WTC11 (cell line): Measurements from ENCODE around the gene DOCK1. TPM values are rescaled to one million over a fixed set of nuclear protein-coding genes. Genes with fewer than 3 reads are reported as not detected.

Experiments used
- ATAC-seq: fragments of 200-7000 bp; cut with Tn5 transposase; 2 replicates; pipeline ENCODE4 v1.10.0; 2021; ENCODE audit warnings: mild to moderate bottlenecking, moderate library complexity
- CTCF ChIA-PET: fragments of 300-600 bp; sonication (Branson Sonifier 250); formaldehyde crosslinking; loops from one replicate; lab custom pipeline; 2021; ENCODE audit warnings: antibody characterized with exemption; lab: Charles Lee
- POLR2A ChIA-PET: fragments of 350-600 bp; sonication (Branson Sonifier 250); formaldehyde crosslinking; loops from one replicate; lab custom pipeline; 2021; ENCODE audit warnings: antibody characterized with exemption; lab: Charles Lee
- DNase-seq: peaks from one replicate; pipeline ENCODE4 v3.0.0; 2021; ENCODE audit warnings: low spot score
- H3K27ac Mint-ChIP-seq: 2 replicates; pipeline ENCODE4 v1.8.0; 2021; ENCODE audit warnings: mixed read lengths
- H3K27me3 Mint-ChIP-seq: 2 replicates; pipeline ENCODE4 v1.8.0; 2021; ENCODE audit warnings: low read depth, mild to moderate bottlenecking, moderate library complexity, mixed read lengths
- H3K36me3 Mint-ChIP-seq: 2 replicates; pipeline ENCODE4 v1.8.0; 2021; ENCODE audit warnings: mixed read lengths
- H3K4me1 Mint-ChIP-seq: 2 replicates; pipeline ENCODE4 v1.8.0; 2022; ENCODE audit warnings: mixed read lengths
- H3K4me3 Mint-ChIP-seq: 2 replicates; pipeline ENCODE4 v1.8.0; 2021; ENCODE audit warnings: mild to moderate bottlenecking, moderate library complexity, mixed read lengths
- H3K9me3 Mint-ChIP-seq: 2 replicates; pipeline ENCODE4 v1.8.0; 2021; ENCODE audit warnings: mixed read lengths
- ATF1 ChIP-seq: sonication (generic); formaldehyde crosslinking; IDR thresholded peaks from 2 replicates; pipeline ENCODE4 v1.8.1; 2023; ENCODE audit warnings: mild to moderate bottlenecking, moderate library complexity, missing genetic modification reagents
- ELF4 ChIP-seq: sonication (generic); formaldehyde crosslinking; IDR thresholded peaks from 2 replicates; pipeline ENCODE4 v1.8.1; 2022; ENCODE audit warnings: low read depth, mild to moderate bottlenecking, moderate library complexity, missing genetic modification reagents
- ESRRA ChIP-seq: sonication (generic); formaldehyde crosslinking; IDR thresholded peaks from 2 replicates; pipeline ENCODE4 v1.8.1; 2022; ENCODE audit warnings: mild to moderate bottlenecking, missing genetic modification reagents, borderline replicate concordance
- ETV6 ChIP-seq: sonication (generic); formaldehyde crosslinking; IDR thresholded peaks from 2 replicates; pipeline ENCODE4 v1.8.1; 2022; ENCODE audit warnings: mild to moderate bottlenecking, missing genetic modification reagents
- FOXJ3 ChIP-seq: sonication (generic); formaldehyde crosslinking; IDR thresholded peaks from 2 replicates; pipeline ENCODE4 v1.9.0; 2021; ENCODE audit warnings: missing genetic modification reagents, mild to moderate bottlenecking, borderline replicate concordance
- FOXK1 ChIP-seq: sonication (generic); formaldehyde crosslinking; IDR thresholded peaks from 2 replicates; pipeline ENCODE4 v1.8.0; 2022; ENCODE audit warnings: mild to moderate bottlenecking, moderate library complexity, missing genetic modification reagents
- FOXP1 ChIP-seq: sonication (generic); formaldehyde crosslinking; IDR thresholded peaks from 2 replicates; pipeline ENCODE4 v1.8.0; 2022; ENCODE audit warnings: missing genetic modification reagents, mild to moderate bottlenecking, moderate library complexity, borderline replicate concordance
- GTF2I ChIP-seq: fragments of 250-450 bp; sonication (Bioruptor Pico); conservative IDR thresholded peaks from 2 replicates; pipeline ENCODE4 v1.4.0; 2021; ENCODE audit warnings: mild to moderate bottlenecking
- MXD4 ChIP-seq: fragments of 250-450 bp; sonication (Bioruptor Pico); IDR thresholded peaks from 2 replicates; pipeline ENCODE4 v1.8.0; 2021; ENCODE audit warnings: mild to moderate bottlenecking, moderate library complexity, borderline replicate concordance
- NFYB ChIP-seq: sonication (generic); formaldehyde crosslinking; conservative IDR thresholded peaks from 2 replicates; pipeline ENCODE4 v1.8.0; 2022; ENCODE audit warnings: low read depth, missing genetic modification reagents
- NR1H2 ChIP-seq: sonication (generic); formaldehyde crosslinking; IDR thresholded peaks from 2 replicates; pipeline ENCODE4 v1.9.0; 2021; ENCODE audit warnings: mild to moderate bottlenecking, moderate library complexity, missing genetic modification reagents
- PRRX2 ChIP-seq: fragments of 250-450 bp; sonication (Bioruptor Pico); IDR thresholded peaks from 2 replicates; pipeline ENCODE4 v1.8.0; 2021; ENCODE audit warnings: mild to moderate bottlenecking
- RELA ChIP-seq: sonication (generic); formaldehyde crosslinking; IDR thresholded peaks from 2 replicates; pipeline ENCODE4 v1.8.1; 2022; ENCODE audit warnings: missing genetic modification reagents, mild to moderate bottlenecking, borderline replicate concordance
- SMAD4 ChIP-seq: sonication (generic); formaldehyde crosslinking; IDR thresholded peaks from 2 replicates; pipeline ENCODE4 v1.8.0; 2022; ENCODE audit warnings: mild to moderate bottlenecking, missing genetic modification reagents
- SOX15 ChIP-seq: fragments of 250-450 bp; sonication (Bioruptor Pico); IDR thresholded peaks from 2 replicates; pipeline ENCODE4 v1.9.0; 2021; ENCODE audit warnings: mild to moderate bottlenecking
- TEAD4 ChIP-seq: sonication (generic); formaldehyde crosslinking; IDR thresholded peaks from 2 replicates; pipeline ENCODE4 v1.8.0; 2022; ENCODE audit warnings: mild to moderate bottlenecking, missing genetic modification reagents
- ZBTB21 ChIP-seq: sonication (generic); formaldehyde crosslinking; IDR thresholded peaks from 2 replicates; pipeline ENCODE4 v1.8.1; 2023; ENCODE audit warnings: mild to moderate bottlenecking, missing genetic modification reagents, borderline replicate concordance
- ZNF138 ChIP-seq: sonication (generic); formaldehyde crosslinking; conservative IDR thresholded peaks from 2 replicates; pipeline ENCODE4 v1.8.1; 2022; ENCODE audit warnings: mild to moderate bottlenecking, moderate library complexity, missing genetic modification reagents
- total RNA-seq: library from RNA; stranded (reverse); gene quantifications from 3 replicates; pipeline ENCODE4 v1.2.3, GENCODE V29; 2021
- TF ChIP-seq, protein P1 (sequence below): sonication (generic); formaldehyde crosslinking; IDR thresholded peaks from 2 replicates; pipeline ENCODE4 v1.8.1; 2023; ENCODE audit warnings: mild to moderate bottlenecking, missing genetic modification reagents, moderate library complexity
- TF ChIP-seq, protein P2 (sequence below): fragments of 200-600 bp; IDR thresholded peaks from 2 replicates; pipeline ENCODE4 v1.8.0; 2022; ENCODE audit warnings: antibody characterized with exemption
- TF ChIP-seq, protein P3 (sequence below): sonication (generic); formaldehyde crosslinking; IDR thresholded peaks from 2 replicates; pipeline ENCODE4 v1.8.0; 2022; ENCODE audit warnings: mild to moderate bottlenecking, missing genetic modification reagents
- TF ChIP-seq, protein P4 (sequence below): sonication (generic); formaldehyde crosslinking; IDR thresholded peaks from 2 replicates; pipeline ENCODE4 v1.8.0; 2023; ENCODE audit warnings: mild to moderate bottlenecking, missing genetic modification reagents
- TF ChIP-seq, protein P5 (sequence below): fragments of 250-450 bp; sonication (Bioruptor Pico); IDR thresholded peaks from 2 replicates; pipeline ENCODE4 v1.9.0; 2021; ENCODE audit warnings: mild to moderate bottlenecking
- TF ChIP-seq, protein P6 (sequence below): sonication (generic); formaldehyde crosslinking; IDR thresholded peaks from 2 replicates; pipeline ENCODE4 v1.8.0; 2022; ENCODE audit warnings: mild to moderate bottlenecking, missing genetic modification reagents

The DOCK1 gene
- total RNA-seq, 1 experiment from 2014 or later = 52.1 TPM

DNA sequence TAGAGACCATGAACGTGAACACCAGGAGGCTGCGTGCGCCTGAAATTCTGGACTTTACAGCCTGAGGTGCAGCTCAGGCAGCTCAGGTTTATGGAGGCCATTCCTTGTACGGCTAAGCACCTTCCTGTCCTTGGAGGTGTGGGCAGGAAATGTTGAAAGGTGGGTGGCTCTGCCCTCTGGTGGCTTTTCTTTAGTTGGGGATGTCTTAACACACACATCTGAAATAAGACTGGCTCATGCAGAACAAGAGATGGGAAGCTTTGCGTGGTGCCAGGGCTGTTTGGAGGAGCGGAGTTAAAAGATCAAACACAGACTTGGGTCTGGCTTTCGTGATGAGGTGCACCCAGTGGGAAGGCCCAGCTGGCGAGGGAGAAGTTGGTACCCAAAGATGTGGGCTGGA, 64.1 kb downstream of the DOCK1 start:
- peaks cover 35% of the 10 kb centered on the region for H3K4me1 Mint-ChIP-seq
- ATAC-seq = peak; percentile 93
- no peaks in the 10 kb centered on the region for H3K9me3 Mint-ChIP-seq
- H3K27me3 Mint-ChIP-seq = no peaks in the 10 kb centered on the region
- DNase-seq = peak; percentile 40
- no peak overlapping the region for H3K4me3 Mint-ChIP-seq
- ChIA-PET CTCF (interaction anchor here (0.5 to 1.8 kb wide), 18 partner anchors 10 to 378 kb away, joined by 3 to 7 read pairs (median 3); partner anchors contain the start of gene DOCK1), POLR2A (interaction anchor here (0.8 kb wide), 1 partner anchor 11 kb away, joined by 3 read pairs; no protein-coding TSS in a partner anchor)
- H3K36me3 Mint-ChIP-seq = peaks cover 25% of the 10 kb centered on the region
- no peak overlapping the region for H3K27ac Mint-ChIP-seq
- TF ChIP-seq NFYB (CRISPR knock-in tag) = no peak
- TF ChIP-seq FOXP1 (CRISPR knock-in tag) = no peak
- TF ChIP-seq ESRRA (CRISPR knock-in tag) = no peak
- TF ChIP-seq ETV6 (CRISPR knock-in tag) = no peak
- TF ChIP-seq, protein P1, sequence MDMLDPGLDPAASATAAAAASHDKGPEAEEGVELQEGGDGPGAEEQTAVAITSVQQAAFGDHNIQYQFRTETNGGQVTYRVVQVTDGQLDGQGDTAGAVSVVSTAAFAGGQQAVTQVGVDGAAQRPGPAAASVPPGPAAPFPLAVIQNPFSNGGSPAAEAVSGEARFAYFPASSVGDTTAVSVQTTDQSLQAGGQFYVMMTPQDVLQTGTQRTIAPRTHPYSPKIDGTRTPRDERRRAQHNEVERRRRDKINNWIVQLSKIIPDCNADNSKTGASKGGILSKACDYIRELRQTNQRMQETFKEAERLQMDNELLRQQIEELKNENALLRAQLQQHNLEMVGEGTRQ (CRISPR knock-in tag) = no peak
- TF ChIP-seq SMAD4 (CRISPR knock-in tag) = no peak
- no peak for TF ChIP-seq PRRX2 (CRISPR knock-in tag)
- no peak for TF ChIP-seq FOXJ3 (CRISPR knock-in tag)
- TF ChIP-seq ZNF138 (CRISPR knock-in tag) = no peak
- TF ChIP-seq, protein P2, sequence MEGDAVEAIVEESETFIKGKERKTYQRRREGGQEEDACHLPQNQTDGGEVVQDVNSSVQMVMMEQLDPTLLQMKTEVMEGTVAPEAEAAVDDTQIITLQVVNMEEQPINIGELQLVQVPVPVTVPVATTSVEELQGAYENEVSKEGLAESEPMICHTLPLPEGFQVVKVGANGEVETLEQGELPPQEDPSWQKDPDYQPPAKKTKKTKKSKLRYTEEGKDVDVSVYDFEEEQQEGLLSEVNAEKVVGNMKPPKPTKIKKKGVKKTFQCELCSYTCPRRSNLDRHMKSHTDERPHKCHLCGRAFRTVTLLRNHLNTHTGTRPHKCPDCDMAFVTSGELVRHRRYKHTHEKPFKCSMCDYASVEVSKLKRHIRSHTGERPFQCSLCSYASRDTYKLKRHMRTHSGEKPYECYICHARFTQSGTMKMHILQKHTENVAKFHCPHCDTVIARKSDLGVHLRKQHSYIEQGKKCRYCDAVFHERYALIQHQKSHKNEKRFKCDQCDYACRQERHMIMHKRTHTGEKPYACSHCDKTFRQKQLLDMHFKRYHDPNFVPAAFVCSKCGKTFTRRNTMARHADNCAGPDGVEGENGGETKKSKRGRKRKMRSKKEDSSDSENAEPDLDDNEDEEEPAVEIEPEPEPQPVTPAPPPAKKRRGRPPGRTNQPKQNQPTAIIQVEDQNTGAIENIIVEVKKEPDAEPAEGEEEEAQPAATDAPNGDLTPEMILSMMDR = no peak
- no peak for TF ChIP-seq SOX15 (CRISPR knock-in tag)
- no peak for TF ChIP-seq ATF1
- no peak for TF ChIP-seq FOXK1 (CRISPR knock-in tag)
- TF ChIP-seq MXD4 (CRISPR knock-in tag) = no peak
- TF ChIP-seq NR1H2 (CRISPR knock-in tag) = no peak
- no peak for TF ChIP-seq ZBTB21 (CRISPR knock-in tag)
- no peak for TF ChIP-seq GTF2I

DNA sequence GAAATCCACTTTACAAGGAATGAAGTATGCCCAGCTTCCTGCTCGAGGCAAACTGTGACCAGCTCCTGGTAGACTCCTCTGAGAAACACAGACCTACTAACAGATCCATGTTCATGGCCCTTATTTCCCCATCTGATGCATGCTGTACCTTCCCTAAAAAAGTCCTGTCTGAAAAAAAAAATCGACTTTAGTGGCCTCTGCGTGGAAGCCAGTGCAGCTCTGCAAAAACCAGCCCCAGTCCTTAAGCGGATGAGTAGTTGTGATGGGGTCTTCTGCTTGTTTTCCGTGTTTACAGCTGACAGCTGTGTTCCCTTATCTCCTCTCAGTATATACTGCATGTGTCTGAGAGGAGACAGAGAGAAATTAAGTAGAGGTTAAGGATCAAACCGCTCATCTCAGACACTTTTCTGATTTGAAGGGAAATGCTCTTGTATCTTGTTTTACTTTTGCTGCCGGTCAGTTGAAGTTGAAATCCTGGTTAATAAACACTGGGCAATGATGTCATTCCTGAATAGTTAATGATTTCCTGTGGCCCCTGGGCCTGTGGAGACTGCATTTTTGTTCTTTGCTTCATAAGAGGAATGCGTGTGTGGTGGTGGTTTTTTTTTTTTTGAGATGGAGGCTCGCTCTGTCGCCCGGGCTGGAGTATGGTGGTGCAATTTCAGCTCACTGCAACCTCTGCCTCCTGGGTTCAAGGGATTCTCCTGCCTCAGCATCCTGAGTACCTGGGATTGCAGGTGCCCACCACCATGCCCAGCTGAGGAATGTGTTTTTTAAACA, 67.6 kb downstream of the DOCK1 start:
- Mint-ChIP-seq H3K27me3 (no peaks in the 10 kb centered on the region), H3K4me3 (no peak overlapping the region), H3K27ac (no peak overlapping the region; the same call in 1 of the 2 replicates), H3K9me3 (no peaks in the 10 kb centered on the region), H3K36me3 (peaks cover 36% of the 10 kb centered on the region), H3K4me1 (peaks cover 26% of the 10 kb centered on the region)
- POLR2A ChIA-PET = no interaction called here
- CTCF ChIA-PET = no interaction called here
- peak; percentile 31; the same call in 1 of the 2 replicates for ATAC-seq
- DNase-seq = no peak
- no peak for TF ChIP-seq TEAD4 (CRISPR knock-in tag)
- TF ChIP-seq, protein P3, sequence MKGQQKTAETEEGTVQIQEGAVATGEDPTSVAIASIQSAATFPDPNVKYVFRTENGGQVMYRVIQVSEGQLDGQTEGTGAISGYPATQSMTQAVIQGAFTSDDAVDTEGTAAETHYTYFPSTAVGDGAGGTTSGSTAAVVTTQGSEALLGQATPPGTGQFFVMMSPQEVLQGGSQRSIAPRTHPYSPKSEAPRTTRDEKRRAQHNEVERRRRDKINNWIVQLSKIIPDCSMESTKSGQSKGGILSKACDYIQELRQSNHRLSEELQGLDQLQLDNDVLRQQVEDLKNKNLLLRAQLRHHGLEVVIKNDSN (CRISPR knock-in tag) = no peak
- TF ChIP-seq, protein P4, sequence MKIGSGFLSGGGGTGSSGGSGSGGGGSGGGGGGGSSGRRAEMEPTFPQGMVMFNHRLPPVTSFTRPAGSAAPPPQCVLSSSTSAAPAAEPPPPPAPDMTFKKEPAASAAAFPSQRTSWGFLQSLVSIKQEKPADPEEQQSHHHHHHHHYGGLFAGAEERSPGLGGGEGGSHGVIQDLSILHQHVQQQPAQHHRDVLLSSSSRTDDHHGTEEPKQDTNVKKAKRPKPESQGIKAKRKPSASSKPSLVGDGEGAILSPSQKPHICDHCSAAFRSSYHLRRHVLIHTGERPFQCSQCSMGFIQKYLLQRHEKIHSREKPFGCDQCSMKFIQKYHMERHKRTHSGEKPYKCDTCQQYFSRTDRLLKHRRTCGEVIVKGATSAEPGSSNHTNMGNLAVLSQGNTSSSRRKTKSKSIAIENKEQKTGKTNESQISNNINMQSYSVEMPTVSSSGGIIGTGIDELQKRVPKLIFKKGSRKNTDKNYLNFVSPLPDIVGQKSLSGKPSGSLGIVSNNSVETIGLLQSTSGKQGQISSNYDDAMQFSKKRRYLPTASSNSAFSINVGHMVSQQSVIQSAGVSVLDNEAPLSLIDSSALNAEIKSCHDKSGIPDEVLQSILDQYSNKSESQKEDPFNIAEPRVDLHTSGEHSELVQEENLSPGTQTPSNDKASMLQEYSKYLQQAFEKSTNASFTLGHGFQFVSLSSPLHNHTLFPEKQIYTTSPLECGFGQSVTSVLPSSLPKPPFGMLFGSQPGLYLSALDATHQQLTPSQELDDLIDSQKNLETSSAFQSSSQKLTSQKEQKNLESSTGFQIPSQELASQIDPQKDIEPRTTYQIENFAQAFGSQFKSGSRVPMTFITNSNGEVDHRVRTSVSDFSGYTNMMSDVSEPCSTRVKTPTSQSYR = no peak
- no peak for TF ChIP-seq ELF4 (CRISPR knock-in tag)
- TF ChIP-seq, protein P2 = no peak
- TF ChIP-seq RELA (CRISPR knock-in tag) = no peak
- TF ChIP-seq, protein P5, sequence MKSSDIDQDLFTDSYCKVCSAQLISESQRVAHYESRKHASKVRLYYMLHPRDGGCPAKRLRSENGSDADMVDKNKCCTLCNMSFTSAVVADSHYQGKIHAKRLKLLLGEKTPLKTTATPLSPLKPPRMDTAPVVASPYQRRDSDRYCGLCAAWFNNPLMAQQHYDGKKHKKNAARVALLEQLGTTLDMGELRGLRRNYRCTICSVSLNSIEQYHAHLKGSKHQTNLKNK = no peak
- TF ChIP-seq, protein P6, sequence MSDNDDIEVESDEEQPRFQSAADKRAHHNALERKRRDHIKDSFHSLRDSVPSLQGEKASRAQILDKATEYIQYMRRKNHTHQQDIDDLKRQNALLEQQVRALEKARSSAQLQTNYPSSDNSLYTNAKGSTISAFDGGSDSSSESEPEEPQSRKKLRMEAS (CRISPR knock-in tag) = no peak
